GM21825 (cell line): ENCODE results near the gene VWA3A.
A peak's percentile ranks its signal among the peaks of the same experiment; 100 is the strongest.

Source experiments
- ATAC-seq: cut with Tn5 transposase; IDR thresholded peaks from one replicate; pipeline ENCODE4 v1.9.1; 2021; ENCODE audit warnings: mild to moderate bottlenecking, moderate library complexity; ENCODE audit not compliant: unreplicated experiment

VWA3A gene

GRCh38 chr16:22177968-22178930 lies 85.9 kb downstream of the VWA3A start:
- ATAC-seq = no peak

- no peak for ATAC-seq
These were observed 89.1 kb downstream of the VWA3A start for GRCh38 chr16:22181426-22181825.

GRCh38 chr16:22181843-22182242 lies 89.5 kb downstream of the VWA3A start:
- ATAC-seq = no peak

- no peak for ATAC-seq
These were observed 91.0 kb downstream of the VWA3A start for GRCh38 chr16:22183335-22183734.

DNA sequence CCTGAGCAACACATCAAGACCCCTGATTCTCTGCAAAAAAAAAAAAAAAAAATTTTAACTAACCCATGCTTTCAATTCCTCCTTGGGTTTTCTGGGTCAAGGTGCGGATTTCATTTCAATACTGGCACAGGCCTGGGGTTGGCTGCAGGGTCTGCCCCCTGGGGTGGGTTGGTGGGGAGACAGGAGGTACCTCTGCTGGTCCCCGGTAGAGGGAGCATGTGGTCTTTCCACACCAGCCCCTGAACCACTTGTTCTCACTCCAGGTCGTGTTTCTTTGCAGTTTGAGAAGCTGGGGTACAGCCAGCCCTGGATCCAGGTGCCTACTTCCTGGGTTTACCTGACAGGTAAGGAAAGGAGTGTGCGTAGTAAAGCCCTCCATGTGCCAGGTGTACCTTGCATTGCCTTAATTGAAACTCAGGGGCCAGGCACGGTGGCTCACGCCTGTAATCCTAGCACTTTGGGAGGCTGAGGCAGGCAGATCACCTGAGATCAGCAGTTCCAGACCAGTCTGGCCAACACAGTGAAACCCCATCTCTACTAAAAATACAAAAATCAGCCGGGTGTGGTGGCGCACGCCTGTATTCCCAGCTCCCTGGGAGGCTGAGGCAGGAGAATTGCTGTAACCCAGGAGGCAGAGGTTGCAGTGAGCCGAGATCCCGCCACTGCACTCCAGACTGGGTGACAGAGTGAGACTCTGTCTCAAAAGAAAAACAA lies 91.7 kb downstream of the VWA3A start:
- ATAC-seq = no peak

DNA sequence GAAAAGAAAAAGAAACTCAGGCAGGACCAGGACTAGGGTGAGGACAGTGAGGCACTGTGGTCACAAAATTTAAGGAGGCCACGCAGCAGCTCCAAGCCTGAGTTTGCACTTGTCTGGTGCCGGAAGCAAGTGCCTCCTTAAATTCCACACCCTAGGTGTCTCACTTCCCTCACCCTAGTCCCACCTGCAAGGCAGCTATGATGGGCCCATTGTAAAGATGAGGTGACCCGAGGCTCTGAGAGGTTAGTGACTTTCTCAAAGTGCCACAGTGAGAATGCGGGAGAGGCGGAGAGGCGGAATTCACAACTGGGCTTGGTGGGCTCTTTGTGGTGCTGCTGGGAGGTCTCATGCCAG lies 92.3 kb downstream of the VWA3A start:
- ATAC-seq = no peak

DNA sequence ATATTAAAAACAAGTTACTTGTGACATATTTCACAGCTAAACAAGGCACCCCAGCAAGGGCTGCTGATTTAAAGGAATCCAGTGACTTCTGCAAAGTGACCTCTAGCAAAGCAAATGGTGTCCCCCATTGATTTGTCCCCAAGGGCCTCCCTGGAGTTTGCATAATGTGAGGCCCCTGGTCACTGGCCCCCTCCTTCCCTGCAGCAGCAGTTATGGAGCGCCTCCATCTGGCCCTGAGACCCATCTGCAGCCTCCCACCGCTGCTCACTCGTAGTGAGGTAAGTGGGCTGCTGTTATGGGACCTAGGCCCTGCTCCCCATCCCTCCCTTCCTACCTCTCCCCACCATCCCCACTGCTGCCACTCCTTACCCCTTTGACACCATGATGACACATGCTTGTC lies 94.2 kb downstream of the VWA3A start:
- ATAC-seq = no peak

GRCh38 chr16:22188267-22188594 lies 95.9 kb downstream of the VWA3A start:
- no peak for ATAC-seq

GRCh38 chr16:22188595-22189442 lies 96.5 kb downstream of the VWA3A start:
- no peak for ATAC-seq

- ATAC-seq = no peak
These were observed 97.2 kb downstream of the VWA3A start for GRCh38 chr16:22189473-22190080.

- peak; percentile 46 for ATAC-seq
These were observed 97.9 kb downstream of the VWA3A start for GRCh38 chr16:22190081-22190775.

DNA sequence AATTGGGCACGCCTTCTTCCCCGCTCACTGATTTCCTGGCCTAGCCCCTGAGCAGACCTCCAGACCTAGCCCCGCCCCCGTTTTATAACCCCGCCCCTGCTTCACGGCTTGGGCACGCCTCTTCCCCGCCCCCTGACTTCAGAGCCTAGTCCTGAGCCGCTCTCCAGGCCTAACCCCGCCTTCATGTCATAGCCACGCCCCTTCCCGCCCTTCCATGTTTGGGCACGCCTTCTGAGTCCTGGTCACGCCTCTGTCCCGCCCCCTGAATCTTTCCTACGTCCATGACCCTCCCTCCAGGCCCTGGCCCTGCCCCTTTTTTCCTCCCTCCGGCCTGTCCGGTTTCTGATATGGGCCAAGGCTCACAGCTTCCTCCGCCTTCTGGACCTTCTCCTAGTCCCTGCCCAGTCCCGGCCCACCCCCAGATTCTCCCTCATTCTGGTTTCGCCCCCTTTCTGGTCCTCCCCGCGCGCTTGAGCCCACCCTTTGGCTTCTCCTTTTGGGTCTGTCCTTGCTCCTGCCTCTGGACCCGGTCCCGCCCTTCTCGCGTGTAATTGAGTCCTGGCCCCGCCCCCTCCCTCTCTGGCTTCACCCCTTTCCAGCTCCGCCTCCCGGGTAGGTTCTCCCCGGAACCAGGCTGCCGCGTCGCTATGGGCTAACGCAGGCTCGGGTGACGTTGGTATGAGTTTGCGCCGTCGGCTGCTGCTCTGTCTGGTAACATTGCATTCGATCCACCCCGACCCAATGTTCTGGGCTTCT lies 98.6 kb downstream of the VWA3A start:
- ATAC-seq = peak; percentile 41

- no peak for ATAC-seq
These were observed 99.4 kb downstream of the VWA3A start for GRCh38 chr16:22191532-22192260.

DNA sequence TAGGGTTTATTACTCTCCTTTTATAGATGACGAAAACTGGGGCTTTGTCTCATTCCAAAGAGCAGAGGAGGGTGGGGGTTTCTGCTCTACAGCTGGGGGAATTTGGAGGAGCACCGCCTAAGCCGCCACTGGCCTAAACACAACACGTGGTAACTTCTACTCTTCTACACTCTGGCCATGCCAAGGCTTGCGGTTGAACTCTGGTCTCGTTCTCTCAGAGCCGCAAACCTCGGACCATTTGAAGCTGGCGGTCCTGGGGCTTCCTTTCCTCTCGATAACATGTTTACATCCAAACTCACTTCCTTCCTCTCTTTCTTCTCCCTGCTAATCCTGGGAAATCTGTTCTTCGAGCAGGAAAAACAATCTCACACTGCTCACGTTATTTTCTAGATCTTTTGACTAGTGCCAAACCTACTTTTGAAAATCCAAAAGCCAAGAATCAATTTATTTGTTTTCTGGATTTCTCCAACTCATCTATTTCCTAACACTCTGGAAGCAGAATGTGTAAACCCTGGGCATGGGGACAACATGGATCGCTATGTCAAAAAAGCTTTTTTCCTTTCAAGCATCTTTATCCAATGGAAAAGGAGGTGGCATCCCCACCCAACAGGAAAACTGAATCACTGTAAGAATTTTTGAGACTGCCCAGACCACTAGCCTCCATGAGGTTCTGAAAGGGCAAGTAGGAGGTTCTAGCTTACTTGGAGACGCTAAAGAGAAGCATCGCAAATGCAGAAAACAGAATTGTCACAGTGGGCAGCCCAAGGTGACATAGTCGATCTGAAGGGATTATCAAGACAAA lies 100.1 kb downstream of the VWA3A start:
- ATAC-seq = peak; percentile 23

GRCh38 chr16:22193063-22193411 lies 100.7 kb downstream of the VWA3A start:
- no peak for ATAC-seq

GRCh38 chr16:22194707-22195444 lies 102.5 kb downstream of the VWA3A start:
- ATAC-seq = no peak

GRCh38 chr16:22195445-22195694 lies 103.0 kb downstream of the VWA3A start:
- ATAC-seq = no peak
